Lower leg skin (tissue), 3 donors: ENCODE data around the gene KLRB1.

Experiments
- CTCF ChIP-seq, 3 donors: fragments of 450-650 bp; IDR thresholded peaks; one replicate each; pipeline ENCODE4 v1.5.1; 2016; ENCODE audit warnings: antibody characterized with exemption in 3 of 3, mild to moderate bottlenecking in 3 of 3, moderate library complexity in 2 of 3
- POLR2A ChIP-seq, 2 donors: fragments of 450-650 bp; IDR thresholded peaks; one replicate each; pipeline ENCODE4 v1.6.1; 2016 to 2017; ENCODE audit warnings: antibody characterized with exemption in 2 of 2, mild to moderate bottlenecking in 1 of 2, moderate library complexity in 1 of 2

- no peak for TF ChIP-seq CTCF (IDR thresholded peaks at IDR 0.05)
- TF ChIP-seq POLR2A (IDR thresholded peaks at IDR 0.05) = no peak
Observed at GRCh38 chr12:9619411-9620179, 11.9 kb upstream of the KLRB1 start.
